ENCODE results near the gene ZRANB1. TPM values are rescaled to one million over a fixed set of nuclear protein-coding genes. Genes with fewer than 3 reads are reported as not detected.
A peak's percentile ranks its signal among the peaks of the same experiment; 100 is the strongest.

The ZRANB1 gene
- total RNA-seq, 2 donors from 2014 or later, result 24.1 to 24.9 TPM

GRCh38 chr10:124916585-124917427 lies 25.1 kb upstream of the ZRANB1 start:
- peak; percentile 99 for DNase-seq (ENCODE audit: low spot score)
- H3K36me3 ChIP-seq, result no peaks in the 10 kb centered on the region
- peaks cover 0 to 45% of the 10 kb centered on the region in 2 donors for H3K4me1 ChIP-seq
- no peaks in the 10 kb centered on the region for H3K9me3 ChIP-seq
- peak in 1 of 2 donors; percentile 14 for TF ChIP-seq CTCF (IDR thresholded peaks at IDR 0.05)
- H3K27me3 ChIP-seq, result no peaks in the 10 kb centered on the region
- peak overlapping the region; percentile 97 to 98 for H3K27ac ChIP-seq
- H3K4me3 ChIP-seq, result peak overlapping the region; percentile 75 to 83

GRCh38 chr10:124917428-124918190 lies 24.3 kb upstream of the ZRANB1 start:
- Histone ChIP-seq H3K27ac (peak overlapping the region; percentile 97 to 98), H3K4me3 (peak overlapping the region; percentile 75 to 83), H3K4me1 (peaks cover 0 to 42% of the 10 kb centered on the region in 2 donors), H3K9me3 (no peaks in the 10 kb centered on the region), H3K36me3 (no peaks in the 10 kb centered on the region), H3K27me3 (no peaks in the 10 kb centered on the region)
- no peak for TF ChIP-seq CTCF (IDR thresholded peaks at IDR 0.05)
- no peak for DNase-seq (ENCODE audit: low spot score)

GRCh38 chr10:124918191-124918830 lies 23.6 kb upstream of the ZRANB1 start:
- no peaks in the 10 kb centered on the region for H3K27me3 ChIP-seq
- H3K9me3 ChIP-seq, result no peaks in the 10 kb centered on the region
- no peak for DNase-seq (ENCODE audit: low spot score)
- TF ChIP-seq CTCF (IDR thresholded peaks at IDR 0.05), result peak in 1 of 2 donors; percentile 18
- H3K4me3 ChIP-seq, result peak overlapping the region; percentile 75 to 83
- no peaks in the 10 kb centered on the region for H3K36me3 ChIP-seq
- H3K27ac ChIP-seq, result peak overlapping the region; percentile 97 to 98
- peaks cover 0 to 42% of the 10 kb centered on the region in 2 donors for H3K4me1 ChIP-seq

- Histone ChIP-seq H3K27ac (peak overlapping the region; percentile 97 to 98), H3K4me3 (no peak overlapping the region), H3K27me3 (no peaks in the 10 kb centered on the region), H3K36me3 (no peaks in the 10 kb centered on the region), H3K9me3 (no peaks in the 10 kb centered on the region), H3K4me1 (peaks cover 0 to 45% of the 10 kb centered on the region in 2 donors)
- TF ChIP-seq CTCF (IDR thresholded peaks at IDR 0.05), result no peak
- DNase-seq (ENCODE audit: low spot score), result no peak
Observed at GRCh38 chr10:124918906-124919305, 23.0 kb upstream of the ZRANB1 start.

DNA sequence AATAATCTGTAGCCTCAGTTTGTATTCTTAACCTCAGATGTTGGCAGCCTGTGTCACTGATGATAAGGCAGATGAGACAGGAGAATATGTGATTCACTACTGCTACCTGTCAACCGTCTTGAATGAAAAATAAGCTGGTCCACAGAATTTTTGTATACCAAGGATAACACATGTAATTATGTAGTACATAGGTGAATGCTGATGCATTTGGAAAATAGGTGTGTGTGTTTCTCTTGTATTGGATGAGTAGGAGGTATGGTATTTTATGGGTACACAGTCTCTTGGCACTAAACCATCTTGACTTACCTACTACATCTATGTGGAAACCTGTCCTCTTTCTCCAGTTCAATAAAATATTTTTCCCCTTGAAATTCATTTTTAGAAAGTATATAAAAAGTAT lies 20.7 kb upstream of the ZRANB1 start:
- Histone ChIP-seq H3K36me3 (no peaks in the 10 kb centered on the region), H3K27ac (no peak overlapping the region), H3K9me3 (no peaks in the 10 kb centered on the region), H3K27me3 (no peaks in the 10 kb centered on the region), H3K4me1 (peaks cover 0 to 52% of the 10 kb centered on the region in 2 donors), H3K4me3 (no peak overlapping the region)
- DNase-seq (ENCODE audit: low spot score), result no peak
- TF ChIP-seq CTCF (IDR thresholded peaks at IDR 0.05), result no peak
